GM12891 (cell line): ENCODE data around the gene TAL2.

ENCODE experiments used
- POLR2A ChIP-seq: IDR thresholded peaks from 2 replicates; pipeline ENCODE4 v1.6.1; 2011; ENCODE audit warnings: low read depth, low read length, control low read depth
- POLR2AphosphoS5 ChIP-seq: IDR thresholded peaks from 2 replicates; pipeline ENCODE4 v1.6.1; 2011; ENCODE audit warnings: low read depth, low read length, control low read depth
- POU2F2 ChIP-seq: IDR thresholded peaks from 2 replicates; pipeline ENCODE4 v1.6.1; 2011; ENCODE audit warnings: low read depth, mild to moderate bottlenecking, control low read depth, low read length, moderate library complexity
- SPI1 ChIP-seq: IDR thresholded peaks from 2 replicates; pipeline ENCODE4 v1.6.1; 2011; ENCODE audit warnings: low read depth, low read length, control low read depth
- TAF1 ChIP-seq: IDR thresholded peaks from 2 replicates; pipeline ENCODE4 v1.6.1; 2011; ENCODE audit warnings: low read depth, low read length, control low read depth

DNA sequence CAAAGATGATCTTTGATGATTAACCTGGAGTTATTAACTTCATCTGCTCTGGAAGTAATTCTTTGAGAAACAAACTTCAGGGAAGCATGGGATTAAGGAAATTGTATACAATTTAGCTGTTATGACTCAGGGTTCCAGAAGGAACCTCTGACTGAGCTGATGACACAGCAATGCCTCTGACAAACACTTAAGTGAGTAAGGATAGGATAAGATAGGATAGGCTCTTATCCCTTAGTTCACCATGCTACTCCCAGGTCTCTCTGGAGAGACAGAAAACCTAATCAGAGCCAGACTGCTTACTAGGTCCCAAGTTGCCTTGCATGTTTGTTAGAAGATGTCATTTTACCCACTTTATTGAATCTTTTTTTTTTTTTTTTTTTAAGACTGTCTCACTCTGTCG, 19.5 kb downstream of the TAL2 start:
- TF ChIP-seq POLR2AphosphoS5, result no peak
- no peak for TF ChIP-seq SPI1
- no peak for TF ChIP-seq POLR2A
- no peak for TF ChIP-seq TAF1
- TF ChIP-seq POU2F2, result no peak
